NCI-H128 (cell line): Measurements from ENCODE around the gene TCTN1.
"Not testable (repeated sequence)": the region's sequence is repeated elsewhere in the genome, so short reads cannot be mapped to it uniquely, and the experiment has no call there.

Experiments
- DNase-seq: peaks from one replicate; lab custom pipeline; 2025; ENCODE audit not compliant: unreplicated experiment; lab: John Stamatoyannopoulos, UW

Gene TCTN1

DNA sequence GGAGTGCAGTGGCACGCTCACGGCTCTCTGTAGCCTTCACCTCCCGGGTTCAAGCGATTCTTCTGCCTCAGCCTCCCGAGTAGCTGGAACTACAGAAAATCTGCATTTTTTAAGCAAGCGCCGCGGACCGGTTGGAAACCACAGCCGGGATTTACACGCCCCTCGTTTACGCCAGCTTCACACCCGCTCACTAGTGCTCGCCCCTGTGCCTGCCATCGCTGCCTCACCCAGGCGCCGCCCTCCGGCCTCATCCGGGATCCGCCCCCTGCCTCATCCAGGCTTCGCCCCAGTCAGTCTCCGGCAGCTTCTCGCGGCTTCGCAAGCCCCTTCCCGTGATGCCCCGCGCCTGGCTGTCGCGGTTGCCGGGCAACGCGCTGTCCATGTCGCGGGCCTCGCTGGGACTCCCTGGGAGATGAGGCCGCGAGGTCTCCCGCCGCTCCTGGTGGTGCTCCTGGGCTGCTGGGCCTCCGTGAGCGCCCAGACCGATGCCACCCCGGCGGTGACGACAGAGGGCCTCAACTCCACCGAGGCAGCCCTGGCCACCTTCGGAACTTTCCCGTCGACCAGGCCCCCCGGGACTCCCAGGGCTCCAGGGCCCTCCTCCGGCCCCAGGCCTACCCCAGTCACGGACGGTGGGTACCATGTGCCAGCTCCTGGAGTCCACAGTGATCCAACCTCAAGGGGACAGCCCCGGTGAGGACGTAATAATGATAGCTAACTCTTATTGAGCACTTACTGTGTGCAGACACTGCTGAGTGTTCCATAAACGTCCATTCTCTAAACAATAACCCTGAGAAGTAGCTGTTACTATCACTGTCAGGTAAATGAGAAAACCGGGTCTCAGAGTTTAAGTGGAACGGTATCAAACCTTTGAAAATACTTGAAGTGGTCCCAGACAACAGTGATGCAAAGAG is at the start of gene TCTN1:
TCTN1 (plus strand) TSS at position 359 of the 914 bp plus-strand sequence; CDS start at position 413, 54 bp downstream.
- DNase-seq, result peak; percentile 88

DNA sequence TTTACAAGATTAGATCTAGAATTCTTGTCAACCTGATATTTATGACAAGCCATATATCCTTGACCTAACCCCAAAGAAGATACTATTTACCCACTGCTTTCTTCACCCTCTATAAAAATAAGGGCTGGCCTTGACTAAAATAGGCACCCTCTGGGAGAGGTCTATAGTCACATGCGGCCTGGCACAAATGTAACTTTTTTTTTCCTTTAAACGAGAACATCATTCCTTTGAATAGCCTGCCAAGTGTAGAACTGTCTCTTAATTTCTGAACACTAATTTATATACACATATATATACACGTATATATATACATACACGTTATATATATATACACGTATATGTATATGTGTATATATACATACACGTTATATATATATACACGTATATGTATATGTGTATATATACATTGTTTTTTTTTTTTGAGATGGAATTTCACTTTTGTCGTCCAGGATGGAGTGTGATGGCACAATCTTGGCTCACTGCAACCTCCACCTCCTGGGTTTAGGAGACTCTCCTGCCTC is 49.4 kb upstream of the TCTN1 start:
- no peak for DNase-seq

DNA sequence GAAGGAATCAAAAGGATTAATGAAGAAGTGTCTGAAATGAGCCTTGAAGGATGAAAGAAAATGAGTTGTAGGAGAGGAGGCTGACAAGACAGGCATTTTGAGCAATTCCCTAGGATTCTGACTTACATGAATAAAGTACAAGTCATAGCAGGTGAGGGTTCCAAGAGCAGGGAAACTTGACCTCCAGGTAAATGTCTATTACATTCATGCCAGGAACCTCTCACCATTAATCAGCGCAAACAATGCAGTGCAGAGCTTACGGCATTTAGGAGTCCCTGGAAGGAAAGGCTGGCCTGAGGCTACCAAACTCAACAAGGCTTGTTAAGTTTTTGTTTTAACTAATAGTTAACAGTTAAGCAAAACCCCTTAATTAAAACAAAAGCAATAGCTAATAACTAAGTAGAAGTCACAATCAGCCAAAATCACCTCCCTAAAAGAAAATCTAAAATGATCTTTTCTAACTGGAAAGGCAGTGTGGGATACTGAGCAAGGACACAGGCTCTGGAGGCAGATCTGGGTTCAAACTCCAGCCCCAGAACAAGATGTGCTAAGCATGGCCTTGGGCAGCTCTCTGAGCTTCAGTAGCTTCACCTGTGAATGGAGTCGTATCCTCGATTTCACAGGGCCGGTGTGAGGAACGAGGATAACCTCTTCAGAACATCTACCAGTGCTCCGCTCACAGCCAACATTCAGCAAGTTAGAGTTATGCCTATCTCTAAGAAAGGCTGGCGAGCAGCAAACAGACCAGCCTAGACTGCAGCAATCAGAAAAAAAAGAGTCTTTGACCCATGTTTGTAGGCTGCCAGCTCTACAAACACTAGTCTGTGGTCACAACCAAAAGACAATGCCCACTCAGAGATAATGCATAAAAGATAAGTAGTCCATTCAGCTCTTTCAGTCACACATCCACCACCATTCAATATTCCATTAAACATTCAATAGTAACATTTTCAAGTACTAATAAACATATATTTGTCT is 47.7 kb upstream of the TCTN1 start:
- DNase-seq, result no peak

DNA sequence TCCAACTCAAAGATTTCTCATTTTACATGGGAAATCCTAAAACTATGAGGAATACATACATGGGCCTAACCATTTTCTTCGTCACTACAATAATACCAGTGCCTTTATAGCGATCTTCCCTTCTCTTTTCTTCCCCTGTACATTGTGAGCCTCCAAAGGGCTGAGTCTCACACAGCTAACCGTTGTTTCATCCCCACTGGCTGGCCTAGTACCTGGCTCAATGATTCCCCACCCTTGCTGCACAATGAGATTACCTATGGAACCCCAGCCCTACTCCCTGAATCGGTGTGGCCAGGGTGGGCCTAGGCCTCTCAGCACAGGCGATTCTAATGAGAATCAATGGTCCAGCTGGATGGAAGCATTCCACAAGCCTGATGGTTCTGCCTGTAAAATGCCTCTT is 46.9 kb upstream of the TCTN1 start:
- DNase-seq, result no peak

DNA sequence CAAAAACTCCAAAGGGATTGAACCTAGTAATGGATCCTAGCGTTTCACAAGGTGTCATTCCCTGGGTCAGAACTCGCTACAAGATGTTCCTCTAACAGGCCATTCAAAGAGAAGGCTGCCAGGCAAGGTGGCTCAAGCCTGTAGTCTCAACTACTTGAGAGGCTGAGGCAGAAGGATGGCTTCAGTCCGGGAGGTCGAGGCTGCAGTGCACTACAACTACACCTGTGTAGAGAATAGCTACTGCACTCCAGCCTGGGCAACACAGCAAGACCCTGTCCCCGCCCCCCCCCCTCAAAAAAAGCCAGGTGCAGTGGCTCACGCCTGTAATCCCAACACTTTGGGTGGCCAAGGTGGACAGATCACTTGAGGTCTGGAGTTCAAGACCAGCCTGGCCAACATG is 45.2 kb upstream of the TCTN1 start:
- no peak for DNase-seq

DNA sequence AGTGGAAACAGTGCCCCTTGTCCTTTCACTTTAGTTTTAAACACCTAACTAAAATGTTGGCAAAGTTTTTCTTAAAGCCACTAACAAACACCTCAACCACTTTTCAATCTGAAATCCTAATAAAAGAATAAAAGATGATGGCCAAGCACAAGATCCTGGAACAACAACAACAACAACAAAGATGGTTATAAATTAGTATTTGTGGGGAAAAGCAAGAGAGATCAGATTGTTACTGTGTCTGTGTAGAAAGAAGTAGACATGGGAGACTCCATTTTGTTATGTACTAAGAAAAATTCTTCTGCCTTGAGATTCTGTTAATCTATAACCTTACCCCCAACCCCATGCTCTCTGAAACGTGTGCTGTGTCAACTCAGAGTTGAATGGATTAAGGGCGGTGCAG is 44.1 kb upstream of the TCTN1 start:
- not testable (repeated sequence) for DNase-seq

DNA sequence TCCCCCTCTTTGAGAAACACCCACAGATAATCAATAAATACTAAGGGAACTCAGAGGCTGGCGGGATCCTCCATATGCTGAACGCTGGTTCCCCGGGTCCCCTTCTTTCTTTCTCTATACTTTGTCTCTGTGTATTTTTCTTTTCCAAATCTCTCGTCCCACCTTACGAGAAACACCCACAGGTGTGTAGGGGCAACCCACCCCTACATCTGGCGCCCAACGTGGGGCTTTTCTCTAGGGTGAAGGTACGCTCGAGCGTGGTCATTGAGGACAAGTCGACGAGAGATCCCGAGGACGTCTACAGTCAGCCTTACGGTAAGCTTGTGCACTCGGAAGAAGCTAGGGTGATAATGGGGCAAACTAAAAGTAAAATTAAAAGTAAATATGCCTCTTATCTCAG is 43.1 kb upstream of the TCTN1 start:
- DNase-seq, result not testable (repeated sequence)

DNA sequence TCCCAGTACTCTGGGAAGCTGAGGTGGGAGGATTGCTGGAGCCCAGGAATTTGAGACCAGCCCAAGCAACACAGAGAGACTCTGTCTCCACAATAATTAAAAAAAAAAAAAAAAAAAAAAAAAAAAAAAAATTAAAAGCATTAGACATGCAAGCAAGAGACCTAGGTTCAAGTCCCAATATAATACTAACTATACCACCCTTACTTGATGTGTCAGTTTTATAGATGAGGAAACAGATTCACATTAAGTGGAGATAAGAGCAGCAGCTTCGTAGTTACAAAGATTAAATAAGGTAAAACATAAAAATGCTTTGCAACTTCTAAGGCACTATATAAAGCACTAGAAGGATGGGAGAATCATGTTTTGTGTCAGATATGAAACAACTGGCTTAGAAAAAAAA is 39.9 kb upstream of the TCTN1 start:
- no peak for DNase-seq

DNA sequence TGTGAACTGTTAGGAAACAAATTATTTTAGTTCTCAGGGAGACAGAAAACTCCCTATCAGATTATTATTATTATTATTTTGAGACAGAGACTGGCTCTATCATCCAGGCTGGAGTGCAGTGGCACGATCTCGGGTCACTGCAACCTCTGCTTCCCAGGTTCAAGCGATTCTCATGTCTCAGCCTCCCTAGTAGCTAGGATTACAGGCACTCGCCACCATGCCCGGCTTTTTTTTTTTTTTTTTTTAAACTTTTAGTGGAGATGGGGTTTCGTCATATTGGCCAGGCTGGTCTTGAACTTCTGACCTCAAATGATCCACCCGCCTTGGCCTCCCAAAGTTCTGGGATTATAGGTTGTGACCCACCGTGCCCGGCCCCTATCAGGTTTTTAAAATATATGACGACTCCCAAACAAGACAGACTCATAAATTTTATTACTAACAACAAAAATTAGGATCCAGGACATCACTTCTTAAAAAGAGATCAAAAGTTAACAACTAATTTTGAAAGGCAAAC is 39.2 kb upstream of the TCTN1 start:
- DNase-seq, result not testable (repeated sequence)

DNA sequence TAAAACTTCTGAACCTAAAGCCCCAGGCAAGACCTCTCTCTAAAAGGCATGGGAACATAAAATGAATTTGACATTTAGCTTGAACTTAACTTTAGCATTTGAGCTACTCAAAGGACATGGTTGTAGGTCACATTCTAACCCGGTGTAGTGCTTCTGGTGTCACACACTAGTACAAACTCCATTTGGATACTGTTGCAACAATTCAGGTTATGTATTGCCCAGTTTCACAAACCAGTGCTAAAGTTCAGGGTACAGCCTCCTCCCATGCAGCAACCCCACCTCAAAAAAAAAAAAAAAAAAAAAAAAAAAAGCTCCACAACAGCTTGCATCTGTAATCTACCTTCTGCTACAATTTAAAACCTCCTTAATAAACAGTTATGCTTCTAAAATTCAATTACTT is 38.6 kb upstream of the TCTN1 start:
- DNase-seq, result no peak

DNA sequence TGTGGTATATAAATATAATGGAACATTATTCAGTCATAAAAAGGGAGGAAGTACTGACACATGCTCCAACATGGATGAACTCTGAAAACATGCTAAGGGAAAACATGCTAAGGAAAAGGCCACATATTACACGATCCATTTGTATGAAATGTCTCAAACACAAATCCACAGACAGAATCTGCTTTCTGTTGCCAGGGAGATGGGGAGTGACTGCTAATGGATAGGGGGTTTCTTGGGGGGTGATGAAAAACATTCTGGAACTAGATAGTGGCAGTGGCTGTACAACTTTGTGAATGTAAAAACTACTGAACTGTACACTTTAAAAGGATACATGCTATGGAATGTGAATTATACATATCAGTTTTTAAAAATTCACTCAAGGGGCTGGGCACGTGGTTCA is 37.4 kb upstream of the TCTN1 start:
- DNase-seq, result no peak

DNA sequence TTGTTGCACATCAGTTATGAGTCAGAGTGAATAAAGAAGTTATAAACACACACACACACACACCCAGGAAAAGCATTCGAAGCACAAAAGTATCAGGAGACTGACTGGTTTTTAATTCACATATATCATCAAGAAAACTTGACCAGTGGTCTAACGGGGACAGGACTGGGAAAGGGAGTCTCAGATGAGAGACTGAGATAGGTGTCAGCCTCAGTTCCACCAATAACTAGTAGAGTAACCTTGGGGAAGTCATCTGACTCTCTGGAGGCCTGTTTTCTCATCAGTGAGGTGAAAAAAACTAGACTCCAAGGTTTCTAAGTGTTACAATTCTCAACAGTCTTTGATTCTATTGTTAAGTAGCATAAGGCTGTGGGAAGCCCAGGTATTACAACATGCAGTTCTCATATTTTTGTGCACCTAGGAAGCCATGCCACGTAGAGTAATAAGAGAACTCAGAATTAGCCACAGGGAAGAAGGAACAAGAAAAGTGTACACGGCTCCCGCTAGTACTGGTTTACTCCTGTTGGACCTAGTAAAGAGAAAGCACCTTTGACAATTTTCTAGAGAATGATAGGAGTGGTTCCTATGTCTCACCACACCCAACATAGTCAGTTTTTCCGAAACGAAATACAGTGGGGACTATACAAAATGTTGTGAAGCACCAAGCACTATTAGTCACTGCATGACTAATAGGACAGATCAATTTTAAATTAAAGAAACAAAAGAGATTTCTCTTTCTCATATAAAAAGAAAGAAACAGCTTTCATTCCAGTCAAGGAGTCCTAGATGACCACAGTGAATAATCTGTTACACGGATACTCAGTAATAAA is 35.9 kb upstream of the TCTN1 start:
- DNase-seq, result no peak

DNA sequence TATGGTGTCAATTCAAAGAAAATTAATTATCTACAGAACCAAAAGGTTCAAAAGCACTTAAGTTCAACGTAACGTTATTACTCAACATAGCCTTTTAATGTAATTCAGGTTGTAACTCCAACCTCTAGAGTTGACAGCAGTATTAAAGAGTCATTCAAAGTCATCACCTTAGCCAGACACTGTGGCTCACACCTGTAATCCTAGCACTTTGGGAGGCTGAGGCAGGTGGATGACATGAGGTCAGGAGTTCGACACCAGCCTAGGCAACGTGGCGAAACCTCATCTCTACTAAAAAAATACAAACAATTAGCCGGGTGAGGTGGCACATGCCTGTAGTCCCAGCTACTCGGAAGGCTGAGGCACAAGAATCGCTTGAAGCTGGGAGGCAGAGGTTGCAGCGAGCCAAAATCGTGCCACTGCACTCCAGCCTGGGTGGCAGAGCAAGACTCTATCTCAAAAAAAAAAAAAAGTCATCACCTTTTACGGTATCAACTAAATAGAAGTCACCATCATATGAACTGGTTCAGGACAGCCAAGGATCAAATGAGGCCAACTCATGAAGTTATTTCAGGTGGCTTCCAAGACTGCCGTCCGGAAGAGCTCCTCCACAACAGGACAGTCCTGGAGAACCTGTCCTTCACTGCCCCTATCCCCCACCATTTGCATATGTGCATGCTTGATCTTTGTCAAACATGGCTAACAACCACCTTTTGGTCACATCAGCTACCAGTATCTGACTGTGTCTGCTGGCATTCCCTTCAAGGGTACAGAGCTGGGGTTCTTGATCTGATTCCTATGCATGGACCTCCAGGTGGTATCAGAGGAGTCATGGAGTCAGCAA is 35.0 kb upstream of the TCTN1 start:
- DNase-seq, result no peak

DNA sequence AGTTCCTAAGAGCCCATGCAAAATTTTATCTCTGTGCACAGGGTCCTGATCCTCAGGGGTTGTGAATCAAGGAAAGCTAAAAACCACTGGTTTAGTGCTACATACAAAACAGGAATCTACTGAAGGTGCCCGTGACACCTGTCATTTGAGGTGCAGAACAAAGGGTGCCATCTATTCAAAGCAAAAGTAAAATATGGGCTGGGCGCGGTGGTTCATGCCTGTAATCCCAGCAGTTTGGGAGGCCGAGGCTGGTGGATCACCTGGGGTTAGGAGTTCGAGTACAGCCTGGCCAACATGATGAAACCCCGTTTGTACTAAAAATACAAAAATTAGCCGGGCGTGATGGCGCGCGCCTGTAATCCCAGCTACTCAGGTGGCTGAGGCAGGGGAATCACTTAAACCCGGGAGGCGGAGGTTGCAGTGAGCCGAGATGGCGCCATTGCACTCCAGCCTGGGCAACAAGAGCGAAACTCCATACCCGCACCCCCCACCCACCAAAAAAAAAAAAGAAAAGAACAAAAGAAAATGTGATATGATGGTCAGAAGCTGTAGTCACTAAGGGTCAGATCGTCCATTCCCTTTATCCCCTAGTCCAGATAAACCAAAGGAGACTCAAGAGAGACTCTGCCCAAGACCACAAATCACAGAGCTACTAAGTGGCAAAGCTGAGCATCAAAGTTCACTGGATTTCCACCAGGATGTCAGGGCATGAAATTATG is 34.2 kb upstream of the TCTN1 start:
- DNase-seq, result no peak

DNA sequence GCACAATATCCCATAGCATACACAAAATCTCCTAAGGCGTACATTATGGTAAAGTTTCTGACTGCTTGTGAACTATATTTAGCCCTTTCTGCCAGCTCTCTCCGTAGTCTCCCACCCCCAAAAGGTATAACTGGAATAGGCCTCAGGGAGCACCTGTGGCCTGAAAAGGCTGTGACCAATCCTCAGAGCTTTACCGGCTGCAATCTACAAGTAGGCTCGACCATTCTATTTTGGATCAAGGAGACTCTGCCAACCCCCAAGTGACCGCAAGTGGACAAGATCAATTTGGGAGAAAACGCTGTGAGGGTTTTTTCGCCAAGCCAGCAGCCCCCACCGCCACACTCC is 32.0 kb upstream of the TCTN1 start:
- no peak for DNase-seq

DNA sequence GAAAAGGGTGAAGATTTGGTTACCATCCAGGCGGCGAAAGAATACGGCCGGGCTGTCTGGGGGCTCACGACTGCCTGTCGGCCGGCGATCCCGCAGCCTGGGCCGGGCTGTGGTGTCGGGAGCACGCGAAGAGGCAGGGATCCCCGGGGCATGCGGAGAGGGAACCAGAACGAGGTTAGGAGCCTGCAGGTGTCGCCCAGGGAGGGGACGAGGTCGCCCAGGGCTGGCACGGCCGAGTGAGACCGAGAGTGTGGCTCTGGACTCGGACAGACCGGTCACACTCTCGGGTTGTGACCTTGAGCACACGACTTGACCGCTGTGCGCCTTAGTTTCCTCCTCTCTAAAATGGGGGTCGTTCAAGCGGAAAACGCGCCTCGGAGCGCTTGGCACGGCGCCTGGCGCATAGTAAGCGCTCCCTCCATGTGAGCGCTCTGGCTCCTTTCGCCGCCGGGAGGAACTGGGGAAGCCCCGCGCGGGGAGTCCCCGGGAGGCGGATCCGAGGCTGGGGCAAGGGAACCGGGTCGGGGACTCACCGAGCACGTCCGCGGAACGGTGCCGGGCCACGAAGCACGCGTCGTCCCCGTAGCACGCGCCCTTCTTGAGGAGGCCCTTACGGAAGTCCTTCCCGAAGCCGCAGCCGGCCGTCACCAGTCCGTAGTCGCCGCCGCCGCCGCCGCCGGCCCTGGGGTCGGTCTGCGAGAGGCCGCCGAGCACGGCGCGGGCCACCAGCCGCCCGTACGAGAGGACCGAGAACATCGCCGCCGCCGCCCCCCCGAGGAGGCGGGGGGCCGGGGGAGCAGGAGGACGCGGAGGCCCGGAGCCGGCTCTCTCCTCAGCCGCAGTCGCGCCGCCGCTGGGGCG is 31.4 kb upstream of the TCTN1 start:
- DNase-seq, result no peak

DNA sequence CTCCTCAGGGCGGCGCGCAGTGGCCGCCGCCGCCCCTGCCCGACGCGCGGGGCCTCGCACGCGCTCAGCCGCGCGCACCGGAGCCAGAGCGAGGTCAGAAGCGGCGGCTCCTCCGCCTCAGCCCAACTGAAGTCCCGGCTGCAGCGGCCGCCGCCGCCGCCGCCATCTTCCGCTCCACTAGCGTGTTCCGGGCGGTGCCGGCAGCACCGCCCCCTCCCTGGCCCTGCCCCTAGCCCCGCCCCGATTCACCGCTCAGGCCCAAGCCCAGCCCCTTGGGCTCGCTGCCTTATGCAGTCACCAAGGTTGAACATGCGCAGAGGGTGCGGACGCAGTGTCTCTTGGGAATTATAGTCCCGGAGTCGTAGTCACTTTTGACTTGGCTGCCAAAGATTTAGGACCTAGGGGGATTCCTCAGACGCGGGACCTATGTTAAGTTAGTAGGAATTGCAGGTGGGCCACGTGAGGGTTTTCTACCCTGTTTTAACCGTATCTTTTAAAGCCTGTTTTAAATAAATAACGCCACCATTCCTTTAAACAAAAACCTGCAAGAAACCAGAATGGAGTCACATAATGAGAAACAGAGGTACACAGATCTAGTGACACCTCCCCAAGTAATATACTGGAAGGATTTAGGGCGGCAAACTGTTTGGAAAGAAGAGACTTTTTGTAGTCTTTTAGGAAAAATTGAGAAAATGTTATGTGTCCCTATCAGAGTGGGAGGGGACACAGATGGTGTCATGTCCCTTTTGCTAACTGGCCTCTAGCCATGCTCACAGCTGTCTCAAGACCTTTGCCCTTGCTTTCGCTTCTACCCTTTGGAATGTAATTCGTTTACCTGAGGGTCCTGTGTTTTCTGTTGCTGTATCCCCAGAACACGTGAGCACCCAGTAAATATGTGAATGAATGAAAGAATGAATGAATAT is 30.5 kb upstream of the TCTN1 start, which contains the start of gene PPTC7:
PPTC7 (minus strand) TSS at position 182 of the 923 bp plus-strand sequence. CDS start 287 bp downstream, outside the sequence.
- peak; percentile 93 for DNase-seq
